BJ (cell line): ENCODE measurements around the gene RBBP8NL. TPM values are rescaled to one million over a fixed set of nuclear protein-coding genes. Genes with fewer than 3 reads are reported as not detected.

ENCODE experiments used
- CTCF ChIA-PET: fragments of 350-600 bp; formaldehyde crosslinking; extraction: SDS; loops from one replicate; lab custom pipeline; 2021; ENCODE audit warnings: antibody characterized with exemption, inconsistent platforms; lab: Yijun Ruan, JAX
- POLR2A ChIA-PET: fragments of 300-600 bp; sonication (Branson Sonifier 250); formaldehyde crosslinking; extraction: SDS; loops from one replicate; lab custom pipeline; 2021; ENCODE audit warnings: antibody characterized with exemption; lab: Charles Lee
- DNase-seq: peaks from one replicate; pipeline ENCODE4 v3.0.0-alpha.2; 2011; ENCODE audit warnings: low read depth
- H3K27me3 ChIP-seq: 2 replicates; pipeline ENCODE4 v1.6.0; 2011; ENCODE audit warnings: low read length; ENCODE audit not compliant: control insufficient read depth, insufficient read depth
- H3K36me3 ChIP-seq: 2 replicates; pipeline ENCODE4 v1.5.1; 2011; ENCODE audit warnings: low read length; ENCODE audit not compliant: control insufficient read depth, insufficient read depth
- H3K4me3 ChIP-seq: 2 replicates; pipeline ENCODE4 v1.5.1; 2011; ENCODE audit warnings: low read depth, mild to moderate bottlenecking, control low read depth, low read length
- polyA plus RNA-seq: library from polyadenylated mRNA; depleted of rRNA; stranded (reverse); fragments of >200 nt; gene quantifications from 2 replicates; pipeline ENCODE4 v1.2.3, GENCODE V29; 2011
- TF ChIP-seq, protein P1 (sequence below): IDR thresholded peaks from 2 replicates; pipeline ENCODE4 v1.5.1; 2011; ENCODE audit warnings: low read depth, mild to moderate bottlenecking, control low read depth, inconsistent platforms, low read length, moderate library complexity; ENCODE audit not compliant: insufficient read depth

RBBP8NL gene
- polyA plus RNA-seq, 1 experiment: not detected

DNA sequence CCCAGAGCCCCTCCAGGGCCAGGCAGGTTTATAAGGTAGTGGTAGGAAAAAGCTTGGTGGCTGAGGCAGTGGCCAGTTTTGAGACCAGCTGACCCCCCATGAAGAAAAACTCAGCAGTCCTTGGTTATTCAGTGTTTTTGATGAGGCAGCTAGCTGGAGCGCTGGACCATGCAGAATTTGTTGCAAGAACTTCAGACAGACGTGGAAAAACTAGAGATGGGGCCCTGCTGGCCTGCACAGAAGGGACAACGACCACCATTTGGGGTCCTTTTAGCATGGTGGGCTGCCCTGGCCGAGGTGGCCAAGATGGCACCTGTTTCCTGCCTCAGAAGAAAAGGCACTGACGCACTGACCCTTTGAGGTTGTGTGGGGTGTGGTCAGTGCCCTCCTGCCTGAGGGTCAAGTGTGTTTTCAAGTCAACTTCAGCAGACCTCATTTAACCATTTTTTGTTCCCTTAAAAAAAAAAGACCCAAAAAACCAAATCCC is 37.7 kb downstream of the RBBP8NL start:
- TF ChIP-seq, protein P1, sequence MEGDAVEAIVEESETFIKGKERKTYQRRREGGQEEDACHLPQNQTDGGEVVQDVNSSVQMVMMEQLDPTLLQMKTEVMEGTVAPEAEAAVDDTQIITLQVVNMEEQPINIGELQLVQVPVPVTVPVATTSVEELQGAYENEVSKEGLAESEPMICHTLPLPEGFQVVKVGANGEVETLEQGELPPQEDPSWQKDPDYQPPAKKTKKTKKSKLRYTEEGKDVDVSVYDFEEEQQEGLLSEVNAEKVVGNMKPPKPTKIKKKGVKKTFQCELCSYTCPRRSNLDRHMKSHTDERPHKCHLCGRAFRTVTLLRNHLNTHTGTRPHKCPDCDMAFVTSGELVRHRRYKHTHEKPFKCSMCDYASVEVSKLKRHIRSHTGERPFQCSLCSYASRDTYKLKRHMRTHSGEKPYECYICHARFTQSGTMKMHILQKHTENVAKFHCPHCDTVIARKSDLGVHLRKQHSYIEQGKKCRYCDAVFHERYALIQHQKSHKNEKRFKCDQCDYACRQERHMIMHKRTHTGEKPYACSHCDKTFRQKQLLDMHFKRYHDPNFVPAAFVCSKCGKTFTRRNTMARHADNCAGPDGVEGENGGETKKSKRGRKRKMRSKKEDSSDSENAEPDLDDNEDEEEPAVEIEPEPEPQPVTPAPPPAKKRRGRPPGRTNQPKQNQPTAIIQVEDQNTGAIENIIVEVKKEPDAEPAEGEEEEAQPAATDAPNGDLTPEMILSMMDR: no peak
- H3K27me3 ChIP-seq: no peaks in the 10 kb centered on the region
- ChIA-PET POLR2A (no interaction called here), CTCF (interaction anchor here (1.6 to 2.1 kb wide), 3 partner anchors 11 to 21 kb away, joined by 4 to 5 read pairs (median 4); no protein-coding TSS in a partner anchor)
- no peak for DNase-seq
- peaks cover 31% of the 10 kb centered on the region for H3K36me3 ChIP-seq
- H3K4me3 ChIP-seq: no peak overlapping the region

DNA sequence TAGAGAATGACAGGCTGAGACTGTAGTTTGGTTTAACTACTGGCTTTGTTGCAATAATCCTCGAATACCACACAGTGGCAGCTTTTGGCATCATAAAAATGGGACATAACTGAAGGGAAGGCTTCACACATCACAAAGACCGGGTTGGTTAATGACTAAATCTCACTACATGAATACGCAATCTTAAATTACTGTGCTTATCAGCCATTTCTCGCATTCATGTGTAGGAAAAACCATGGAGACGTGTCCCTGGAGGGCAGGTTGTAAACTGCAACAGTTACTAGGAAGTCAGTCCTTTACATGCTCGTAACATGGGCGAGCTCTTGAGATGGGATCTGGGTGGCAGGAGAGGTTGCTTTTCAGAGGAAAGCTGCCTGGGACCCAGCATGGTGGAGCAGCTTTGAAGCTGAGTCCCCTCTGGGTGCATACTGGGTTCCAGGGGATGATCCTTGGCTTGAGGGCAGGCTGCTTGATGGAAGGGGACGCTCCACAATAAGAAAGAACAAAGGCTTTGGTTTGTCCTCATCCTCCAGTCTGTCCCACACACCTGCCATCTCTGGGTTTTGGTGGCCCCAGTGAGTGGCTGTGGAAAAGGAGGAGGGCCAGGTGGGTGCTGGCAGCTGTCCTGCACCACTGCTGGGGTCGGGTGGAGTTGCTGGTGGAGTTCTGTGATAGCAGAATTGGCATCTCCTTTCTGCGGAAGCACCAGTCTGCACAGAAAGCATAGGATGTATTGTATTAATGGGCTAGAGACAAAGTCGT is 38.3 kb downstream of the RBBP8NL start:
- CTCF ChIA-PET: interaction anchor here (0.6 to 4.3 kb wide), 5 partner anchors 11 to 234 kb away, joined by 3 to 24 read pairs (median 4); partner anchors contain the start of gene ADRM1
- Histone ChIP-seq H3K4me3 (no peak overlapping the region), H3K27me3 (no peaks in the 10 kb centered on the region), H3K36me3 (peaks cover 28% of the 10 kb centered on the region)
- POLR2A ChIA-PET: no interaction called here
- TF ChIP-seq, protein P1: no peak
- no peak for DNase-seq

DNA sequence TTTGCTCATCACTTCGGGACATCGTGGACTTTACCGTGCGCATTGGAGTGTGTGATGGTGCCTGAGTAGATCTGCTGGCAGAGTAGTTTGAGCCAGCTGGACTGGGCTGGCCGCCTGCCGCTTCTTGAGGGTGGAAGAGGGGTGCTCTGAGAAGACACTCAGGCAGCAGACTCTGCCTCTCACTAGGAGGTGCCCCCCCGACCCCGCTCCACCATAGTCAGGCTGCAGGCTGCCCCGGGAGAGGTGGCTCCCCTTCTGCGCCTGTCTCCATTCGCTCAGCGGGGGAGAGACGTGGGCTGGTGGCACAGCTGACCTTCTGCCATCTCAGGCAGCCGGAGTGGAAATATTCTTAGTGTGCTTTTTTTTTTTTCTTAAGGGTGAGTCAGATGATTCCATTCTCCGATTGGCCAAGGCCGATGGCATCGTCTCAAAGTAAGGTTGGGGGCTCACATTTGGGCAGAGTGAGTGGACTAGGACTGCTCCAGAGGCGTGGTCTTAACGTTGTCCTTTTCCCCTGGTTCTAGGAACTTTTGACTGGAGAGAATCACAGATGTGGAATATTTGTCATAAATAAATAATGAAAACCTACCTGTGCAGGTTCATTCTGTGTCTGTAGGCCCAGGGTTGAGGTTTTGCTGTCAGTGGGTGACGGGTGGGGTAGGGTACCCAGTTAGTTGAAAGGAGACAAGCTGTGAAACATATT is 39.3 kb downstream of the RBBP8NL start:
- POLR2A ChIA-PET: no interaction called here

DNA sequence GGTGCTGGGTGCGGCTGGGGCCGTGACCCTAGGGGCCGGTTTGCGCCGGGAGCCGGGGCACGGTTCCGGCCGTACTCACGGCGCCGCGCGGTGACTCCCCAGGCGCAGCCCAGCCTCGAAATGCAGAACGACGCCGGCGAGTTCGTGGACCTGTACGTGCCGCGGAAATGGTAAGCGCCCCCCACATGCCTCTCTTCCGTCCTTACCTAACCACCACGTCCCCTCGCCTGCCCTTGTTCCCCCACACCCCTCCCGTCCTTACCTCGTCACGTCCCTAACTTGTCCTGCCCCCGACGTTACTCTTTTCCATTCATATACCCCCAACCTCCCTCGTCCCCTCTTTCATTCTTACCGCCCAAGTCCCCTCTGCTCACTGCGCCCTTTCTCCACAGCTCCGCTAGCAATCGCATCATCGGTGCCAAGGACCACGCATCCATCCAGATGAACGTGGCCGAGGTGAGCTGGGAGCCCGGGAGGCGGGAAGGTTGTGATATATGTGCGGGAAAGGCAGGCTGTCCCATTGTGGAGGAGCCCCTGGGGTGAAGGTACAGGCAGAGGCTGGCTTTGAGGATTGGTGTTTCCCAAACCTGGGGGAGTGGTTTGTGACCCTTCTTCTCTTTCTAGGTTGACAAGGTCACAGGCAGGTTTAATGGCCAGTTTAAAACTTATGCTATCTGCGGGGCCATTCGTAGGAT is 40.0 kb downstream of the RBBP8NL start:
- no peak for DNase-seq
- POLR2A ChIA-PET: interaction anchor here (0.6 kb wide), 1 partner anchor 81 kb away, joined by 9 read pairs; no protein-coding TSS in a partner anchor
- Histone ChIP-seq H3K27me3 (no peaks in the 10 kb centered on the region), H3K4me3 (peak overlapping the region; percentile 100), H3K36me3 (peaks cover 22% of the 10 kb centered on the region)
- TF ChIP-seq, protein P1: no peak
- CTCF ChIA-PET: interaction anchor here (0.7 to 4.3 kb wide), 4 partner anchors 12 to 86 kb away, joined by 3 to 24 read pairs (median 7); partner anchors contain the start of gene ADRM1

More for the DNA sequence above, 39.3 kb downstream of the RBBP8NL start:
- peaks cover 23% of the 10 kb centered on the region for H3K36me3 ChIP-seq
- H3K27me3 ChIP-seq: no peaks in the 10 kb centered on the region
- TF ChIP-seq, protein P1: no peak
- H3K4me3 ChIP-seq: peak overlapping the region; percentile 100
- CTCF ChIA-PET: interaction anchor here (0.6 to 4.3 kb wide), 3 partner anchors 19 to 233 kb away, joined by 3 to 24 read pairs (median 5); partner anchors contain the start of gene ADRM1
- no peak for DNase-seq
